ENCODE results near the gene NFILZ.

DNA sequence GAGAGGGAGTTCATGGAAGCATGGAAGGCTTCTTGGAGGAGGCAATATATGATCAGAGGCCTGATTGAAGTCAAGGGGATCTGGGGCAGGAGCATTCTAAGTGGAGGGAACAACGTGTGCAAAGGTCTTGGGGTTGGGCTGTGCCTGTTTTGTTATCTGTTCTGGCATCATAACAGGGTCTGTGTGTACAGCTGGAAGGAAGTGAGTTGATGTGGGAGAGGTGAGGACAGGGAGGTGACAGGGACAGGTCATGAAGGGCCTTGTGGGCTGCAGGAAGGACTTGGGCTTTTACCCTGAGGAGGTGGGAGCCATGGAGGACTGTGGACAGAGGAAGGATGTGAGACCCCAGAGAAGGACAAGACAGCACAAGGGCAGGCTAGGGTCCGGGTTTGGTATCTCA, 1.2 kb upstream of the NFILZ start:
- no peak for TF ChIP-seq CTCF (IDR thresholded peaks at IDR 0.05; ENCODE audit: low read depth, low read length)
- TF ChIP-seq POLR2A (IDR thresholded peaks at IDR 0.05; ENCODE audit: extremely low read depth, insufficient read length), result no peak
- TF ChIP-seq MYC (IDR thresholded peaks at IDR 0.05; ENCODE audit: low read depth, low read length), result no peak
- TF ChIP-seq, protein P1, sequence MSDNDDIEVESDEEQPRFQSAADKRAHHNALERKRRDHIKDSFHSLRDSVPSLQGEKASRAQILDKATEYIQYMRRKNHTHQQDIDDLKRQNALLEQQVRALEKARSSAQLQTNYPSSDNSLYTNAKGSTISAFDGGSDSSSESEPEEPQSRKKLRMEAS (IDR thresholded peaks at IDR 0.05; ENCODE audit: low read depth, low read length), result no peak
